Measurements from ENCODE around the gene RPS21. TPM values are rescaled to one million over a fixed set of nuclear protein-coding genes. Genes with fewer than 3 reads are reported as not detected.
A peak's percentile ranks its signal among the peaks of the same experiment; 100 is the strongest.

Gene RPS21
- total and polyA plus RNA-seq, 2 of the 13 experiments (the other 11 are each of a cell fraction or from before 2014, with no cell fraction given), result 2,647 to 11,063 TPM

GRCh38 chr20:62367633-62368391 lies 19.1 kb upstream of the RPS21 start (continued):
- TF ChIP-seq ZBTB20 (CRISPR knock-in tag; IDR thresholded peaks at IDR 0.05; ENCODE audit: borderline replicate concordance, low read depth) (peak; percentile 28; the same call in 1 of the 2 replicates), ZBTB38 (CRISPR knock-in tag; IDR thresholded peaks at IDR 0.05) (peak; percentile 20; the same call in 1 of the 2 replicates), ZNF766 (CRISPR knock-in tag; IDR thresholded peaks at IDR 0.05; ENCODE audit: borderline replicate concordance) (peak; percentile 26; the same call in 1 of the 2 replicates), ZNF180 (CRISPR knock-in tag; IDR thresholded peaks at IDR 0.05; ENCODE audit: borderline replicate concordance, low read depth) (no peak), ZNF275 (CRISPR knock-in tag; IDR thresholded peaks at IDR 0.05; ENCODE audit: borderline replicate concordance) (0 out of 2 replicates have a peak, but pooled peaks have one; percentile 36), ZFP36L2 (CRISPR knock-in tag; IDR thresholded peaks at IDR 0.05) (no peak), NR1H2 (CRISPR knock-in tag; IDR thresholded peaks at IDR 0.05; ENCODE audit: borderline replicate concordance, low read depth) (no peak; the same call in 1 of the 2 replicates), FOXP4 (CRISPR knock-in tag; IDR thresholded peaks at IDR 0.05) (no peak; the same call in 1 of the 2 replicates), ZNF496 (CRISPR knock-in tag; IDR thresholded peaks at IDR 0.05; ENCODE audit: insufficient replicate concordance) (no peak), ZNF207 (IDR thresholded peaks at IDR 0.05; ENCODE audit: borderline replicate concordance) (no peak), ZNF772 (CRISPR knock-in tag; IDR thresholded peaks at IDR 0.05) (peak; percentile 86), FOXK1 (CRISPR knock-in tag; IDR thresholded peaks at IDR 0.05; ENCODE audit: borderline replicate concordance, low read depth) (0 out of 2 replicates have a peak, but pooled peaks have one; percentile 41), HOXD1 (CRISPR knock-in tag; IDR thresholded peaks at IDR 0.05) (peak; percentile 78), NBN (conservative IDR thresholded peaks at IDR 0.05) (no peak)
- TF ChIP-seq, protein P1, sequence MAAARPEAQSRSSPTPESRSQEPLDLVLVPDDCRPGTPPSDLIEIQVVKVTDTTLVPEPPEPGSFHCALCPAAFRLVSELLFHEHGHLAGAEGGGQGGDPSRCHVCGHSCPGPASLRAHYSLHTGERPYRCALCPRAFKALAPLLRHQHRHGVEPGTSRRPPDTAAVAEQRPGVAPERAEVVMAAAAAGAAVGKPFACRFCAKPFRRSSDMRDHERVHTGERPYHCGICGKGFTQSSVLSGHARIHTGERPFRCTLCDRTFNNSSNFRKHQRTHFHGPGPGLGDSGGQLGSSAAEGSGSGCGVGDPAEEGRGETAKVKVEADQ (CRISPR knock-in tag; IDR thresholded peaks at IDR 0.05; ENCODE audit: borderline replicate concordance), result no peak
- TF ChIP-seq, protein P2, sequence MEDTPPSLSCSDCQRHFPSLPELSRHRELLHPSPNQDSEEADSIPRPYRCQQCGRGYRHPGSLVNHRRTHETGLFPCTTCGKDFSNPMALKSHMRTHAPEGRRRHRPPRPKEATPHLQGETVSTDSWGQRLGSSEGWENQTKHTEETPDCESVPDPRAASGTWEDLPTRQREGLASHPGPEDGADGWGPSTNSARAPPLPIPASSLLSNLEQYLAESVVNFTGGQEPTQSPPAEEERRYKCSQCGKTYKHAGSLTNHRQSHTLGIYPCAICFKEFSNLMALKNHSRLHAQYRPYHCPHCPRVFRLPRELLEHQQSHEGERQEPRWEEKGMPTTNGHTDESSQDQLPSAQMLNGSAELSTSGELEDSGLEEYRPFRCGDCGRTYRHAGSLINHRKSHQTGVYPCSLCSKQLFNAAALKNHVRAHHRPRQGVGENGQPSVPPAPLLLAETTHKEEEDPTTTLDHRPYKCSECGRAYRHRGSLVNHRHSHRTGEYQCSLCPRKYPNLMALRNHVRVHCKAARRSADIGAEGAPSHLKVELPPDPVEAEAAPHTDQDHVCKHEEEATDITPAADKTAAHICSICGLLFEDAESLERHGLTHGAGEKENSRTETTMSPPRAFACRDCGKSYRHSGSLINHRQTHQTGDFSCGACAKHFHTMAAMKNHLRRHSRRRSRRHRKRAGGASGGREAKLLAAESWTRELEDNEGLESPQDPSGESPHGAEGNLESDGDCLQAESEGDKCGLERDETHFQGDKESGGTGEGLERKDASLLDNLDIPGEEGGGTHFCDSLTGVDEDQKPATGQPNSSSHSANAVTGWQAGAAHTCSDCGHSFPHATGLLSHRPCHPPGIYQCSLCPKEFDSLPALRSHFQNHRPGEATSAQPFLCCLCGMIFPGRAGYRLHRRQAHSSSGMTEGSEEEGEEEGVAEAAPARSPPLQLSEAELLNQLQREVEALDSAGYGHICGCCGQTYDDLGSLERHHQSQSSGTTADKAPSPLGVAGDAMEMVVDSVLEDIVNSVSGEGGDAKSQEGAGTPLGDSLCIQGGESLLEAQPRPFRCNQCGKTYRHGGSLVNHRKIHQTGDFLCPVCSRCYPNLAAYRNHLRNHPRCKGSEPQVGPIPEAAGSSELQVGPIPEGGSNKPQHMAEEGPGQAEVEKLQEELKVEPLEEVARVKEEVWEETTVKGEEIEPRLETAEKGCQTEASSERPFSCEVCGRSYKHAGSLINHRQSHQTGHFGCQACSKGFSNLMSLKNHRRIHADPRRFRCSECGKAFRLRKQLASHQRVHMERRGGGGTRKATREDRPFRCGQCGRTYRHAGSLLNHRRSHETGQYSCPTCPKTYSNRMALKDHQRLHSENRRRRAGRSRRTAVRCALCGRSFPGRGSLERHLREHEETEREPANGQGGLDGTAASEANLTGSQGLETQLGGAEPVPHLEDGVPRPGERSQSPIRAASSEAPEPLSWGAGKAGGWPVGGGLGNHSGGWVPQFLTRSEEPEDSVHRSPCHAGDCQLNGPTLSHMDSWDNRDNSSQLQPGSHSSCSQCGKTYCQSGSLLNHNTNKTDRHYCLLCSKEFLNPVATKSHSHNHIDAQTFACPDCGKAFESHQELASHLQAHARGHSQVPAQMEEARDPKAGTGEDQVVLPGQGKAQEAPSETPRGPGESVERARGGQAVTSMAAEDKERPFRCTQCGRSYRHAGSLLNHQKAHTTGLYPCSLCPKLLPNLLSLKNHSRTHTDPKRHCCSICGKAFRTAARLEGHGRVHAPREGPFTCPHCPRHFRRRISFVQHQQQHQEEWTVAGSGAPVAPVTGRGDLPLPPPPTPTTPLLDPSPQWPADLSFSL (CRISPR knock-in tag; IDR thresholded peaks at IDR 0.05), result no peak
- TF ChIP-seq, protein P3, sequence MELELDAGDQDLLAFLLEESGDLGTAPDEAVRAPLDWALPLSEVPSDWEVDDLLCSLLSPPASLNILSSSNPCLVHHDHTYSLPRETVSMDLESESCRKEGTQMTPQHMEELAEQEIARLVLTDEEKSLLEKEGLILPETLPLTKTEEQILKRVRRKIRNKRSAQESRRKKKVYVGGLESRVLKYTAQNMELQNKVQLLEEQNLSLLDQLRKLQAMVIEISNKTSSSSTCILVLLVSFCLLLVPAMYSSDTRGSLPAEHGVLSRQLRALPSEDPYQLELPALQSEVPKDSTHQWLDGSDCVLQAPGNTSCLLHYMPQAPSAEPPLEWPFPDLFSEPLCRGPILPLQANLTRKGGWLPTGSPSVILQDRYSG (CRISPR knock-in tag; IDR thresholded peaks at IDR 0.05), result no peak

Measured in HepG2 (cell line).